Breast epithelium (tissue), 3 donors: ENCODE results near the gene BRD2.

Experiments used
- POLR2A ChIP-seq: fragments of 450-650 bp; IDR thresholded peaks from one replicate; pipeline ENCODE4 v1.6.1; 2016; ENCODE audit warnings: antibody characterized with exemption, mild to moderate bottlenecking, moderate library complexity
- POLR2AphosphoS5 ChIP-seq, 3 donors: sonication (generic); formaldehyde crosslinking; IDR thresholded peaks; one replicate each; pipeline ENCODE4 v1.6.1; 2017; ENCODE audit warnings: antibody characterized with exemption in 3 of 3
- TF ChIP-seq, protein P1 (sequence below), 3 donors: fragments of 450-650 bp; IDR thresholded peaks; one replicate each; pipeline ENCODE4 v1.5.1; 2016 to 2017; ENCODE audit warnings: antibody characterized with exemption in 3 of 3, mild to moderate bottlenecking in 3 of 3, moderate library complexity in 3 of 3

DNA sequence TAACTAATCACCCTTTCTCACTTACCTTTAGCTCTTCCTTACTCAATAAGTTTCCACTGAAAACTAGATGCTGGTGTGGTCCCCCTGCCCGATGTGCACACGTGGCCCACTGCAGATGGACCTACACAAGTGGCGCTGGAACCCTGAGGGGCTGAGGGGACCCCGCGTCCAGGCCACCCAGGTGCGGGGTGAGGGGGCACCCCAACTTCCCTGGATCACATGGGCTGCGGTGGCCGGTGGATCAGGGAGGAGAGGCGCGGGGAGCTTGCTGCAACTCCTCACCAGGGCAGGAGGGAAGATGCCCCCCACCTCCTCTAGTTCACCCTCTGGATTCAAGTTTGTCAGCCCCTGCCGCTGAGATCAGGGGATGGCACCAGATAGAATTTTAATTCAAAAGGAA is 53.5 kb downstream of the BRD2 start:
- TF ChIP-seq, protein P1, sequence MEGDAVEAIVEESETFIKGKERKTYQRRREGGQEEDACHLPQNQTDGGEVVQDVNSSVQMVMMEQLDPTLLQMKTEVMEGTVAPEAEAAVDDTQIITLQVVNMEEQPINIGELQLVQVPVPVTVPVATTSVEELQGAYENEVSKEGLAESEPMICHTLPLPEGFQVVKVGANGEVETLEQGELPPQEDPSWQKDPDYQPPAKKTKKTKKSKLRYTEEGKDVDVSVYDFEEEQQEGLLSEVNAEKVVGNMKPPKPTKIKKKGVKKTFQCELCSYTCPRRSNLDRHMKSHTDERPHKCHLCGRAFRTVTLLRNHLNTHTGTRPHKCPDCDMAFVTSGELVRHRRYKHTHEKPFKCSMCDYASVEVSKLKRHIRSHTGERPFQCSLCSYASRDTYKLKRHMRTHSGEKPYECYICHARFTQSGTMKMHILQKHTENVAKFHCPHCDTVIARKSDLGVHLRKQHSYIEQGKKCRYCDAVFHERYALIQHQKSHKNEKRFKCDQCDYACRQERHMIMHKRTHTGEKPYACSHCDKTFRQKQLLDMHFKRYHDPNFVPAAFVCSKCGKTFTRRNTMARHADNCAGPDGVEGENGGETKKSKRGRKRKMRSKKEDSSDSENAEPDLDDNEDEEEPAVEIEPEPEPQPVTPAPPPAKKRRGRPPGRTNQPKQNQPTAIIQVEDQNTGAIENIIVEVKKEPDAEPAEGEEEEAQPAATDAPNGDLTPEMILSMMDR (IDR thresholded peaks at IDR 0.05) = no peak
- TF ChIP-seq POLR2A (no peak), POLR2AphosphoS5 (IDR thresholded peaks at IDR 0.05) (no peak)
